HepG2 (cell line): ENCODE results near the gene RANBP3. TPM values are rescaled to one million over a fixed set of nuclear protein-coding genes. Genes with fewer than 3 reads are reported as not detected.

Experiments used
- ATAC-seq: fragments of 200-7000 bp; cut with Tn5 transposase; 3 replicates; pipeline ENCODE4 v1.9.1; 2020; ENCODE audit warnings: mild to moderate bottlenecking, moderate library complexity
- BruUV-seq: library from RNA; stranded (reverse); fragments of 400-500 nt; replicated peaks from 2 replicates; lab custom pipeline; 2021; lab: Mats Ljungman, UMichigan
- CTCF ChIA-PET: fragments of 300-600 bp; formaldehyde crosslinking; extraction: SDS; loops from one replicate; lab custom pipeline; 2021; ENCODE audit warnings: low total read pairs, inconsistent platforms, low intra/inter-chr PET ratio; lab: Yijun Ruan, JAX
- POLR2A ChIA-PET: fragments of 350-600 bp; sonication (Branson Sonifier 250); formaldehyde crosslinking; loops from one replicate; lab custom pipeline; 2020; ENCODE audit warnings: antibody characterized with exemption, inconsistent platforms; lab: Yijun Ruan, JAX
- DNase-seq: peaks from one replicate; pipeline ENCODE4 v3.0.0-alpha.2; 2015; ENCODE audit warnings: low spot score
- FAIRE-seq: peaks from 3 replicates; lab custom pipeline; 2011; peaks lifted over from hg19 to GRCh38; lab: Jason Lieb, UNC
- H2AFZ ChIP-seq: one replicate; pipeline ENCODE4 v1.6.1; 2011; ENCODE audit warnings: low read length, inconsistent platforms
- H3K27ac ChIP-seq: fragments of 300-600 bp; 3 replicates; pipeline ENCODE4 v1.8.0; 2011; ENCODE audit warnings: mixed run types, mild to moderate bottlenecking, mixed read lengths, low read length, inconsistent platforms; ENCODE audit not compliant: insufficient read depth; ENCODE audit errors: extremely low read length
- H3K27me3 ChIP-seq, 2 experiments: fragments of 200-600 bp in 1 of 2; 2 replicates in 1 of 2; 3 replicates in 1 of 2; pipeline versions ENCODE4 v1.6.0 to v1.8.0; 2011; ENCODE audit warnings: low read length in 2 of 2, mild to moderate bottlenecking in 2 of 2, moderate library complexity in 2 of 2, inconsistent platforms in 1 of 2; ENCODE audit not compliant: insufficient read depth in 2 of 2, control insufficient read depth in 1 of 2
- H3K36me3 ChIP-seq, 2 experiments: fragments of 200-600 bp in 1 of 2; replicated peaks in 1 of 2; 2 replicates in 1 of 2; 3 replicates in 1 of 2; pipeline versions ENCODE4 v1.5.1 to v1.8.0; 2011; ENCODE audit warnings: low read length in 2 of 2, inconsistent platforms in 1 of 2; ENCODE audit not compliant: insufficient read depth in 2 of 2, control insufficient read depth in 1 of 2
- H3K4me1 ChIP-seq: 2 replicates; pipeline ENCODE4 v1.5.1; 2012; ENCODE audit warnings: low read length, inconsistent platforms; ENCODE audit not compliant: insufficient read depth
- H3K4me2 ChIP-seq: 2 replicates; pipeline ENCODE4 v1.6.0; 2011; ENCODE audit warnings: low read depth, low read length, inconsistent platforms
- H3K4me3 ChIP-seq, 3 experiments: fragments of 200-600 bp in 1 of 3; sonication (generic), shearing (Covaris generic) in 1 of 3; replicated peaks in 1 of 3; 2 replicates each; pipeline ENCODE4 v1.5.1; 2011 to 2016; ENCODE audit warnings: low read length in 3 of 3, inconsistent platforms in 2 of 3, low read depth in 2 of 3, mild to moderate bottlenecking in 2 of 3, control low read depth in 1 of 3, mixed read lengths in 1 of 3; ENCODE audit not compliant: insufficient read depth in 1 of 3
- H3K79me2 ChIP-seq: one replicate; pipeline ENCODE4 v1.6.1; 2011; ENCODE audit warnings: low read length, inconsistent platforms; ENCODE audit not compliant: insufficient read depth
- H3K9ac ChIP-seq: 2 replicates; pipeline ENCODE4 v1.6.0; 2011; ENCODE audit warnings: mild to moderate bottlenecking, low read depth, low read length, inconsistent platforms; ENCODE audit not compliant: insufficient read depth
- H3K9me3 ChIP-seq: 2 replicates; pipeline ENCODE4 v1.5.1; 2012; ENCODE audit warnings: mild to moderate bottlenecking, low read length
- H4K20me1 ChIP-seq: 2 replicates; pipeline ENCODE4 v1.6.0; 2011; ENCODE audit warnings: inconsistent platforms, mild to moderate bottlenecking, low read length, moderate library complexity; ENCODE audit not compliant: insufficient read depth
- GTF2F1 ChIP-seq: fragments of 150-350 bp; IDR thresholded peaks from 2 replicates; pipeline ENCODE4 v1.6.1; 2014; ENCODE audit warnings: low read length
- RCOR2 ChIP-seq: IDR thresholded peaks from 2 replicates; pipeline ENCODE4 v1.6.1; 2016; ENCODE audit warnings: missing biosample characterization, missing genetic modification reagents
- REPIN1 ChIP-seq: sonication (generic); formaldehyde crosslinking; IDR thresholded peaks from 2 replicates; pipeline ENCODE4 v1.8.0; 2022; ENCODE audit warnings: missing genetic modification reagents, low read depth, mild to moderate bottlenecking, borderline replicate concordance
- SIX1 ChIP-seq: sonication (generic); formaldehyde crosslinking; IDR thresholded peaks from 2 replicates; pipeline ENCODE4 v1.4.0; 2020; ENCODE audit warnings: missing genetic modification reagents, borderline replicate concordance
- TCF7L2 ChIP-seq: IDR thresholded peaks from 2 replicates; pipeline ENCODE4 v1.6.1; 2011; ENCODE audit warnings: mild to moderate bottlenecking, low read depth, low read length, moderate library complexity
- YEATS2 ChIP-seq: sonication (generic); formaldehyde crosslinking; IDR thresholded peaks from 2 replicates; pipeline ENCODE4 v1.4.0; 2020; ENCODE audit warnings: missing genetic modification reagents, borderline replicate concordance
- ZNF629 ChIP-seq: sonication (generic); formaldehyde crosslinking; conservative IDR thresholded peaks from 2 replicates; pipeline ENCODE4 v1.5.0; 2020; ENCODE audit warnings: missing genetic modification reagents
- WGBS: methylation state at CpG from one replicate; pipeline ENCODE4 v1.1.6; 2017; ENCODE audit warnings: low lambda C conversion rate; 5-methylcytosine and 5-hydroxymethylcytosine counted together
- in situ Hi-C: cut with HindIII; loops from 2 replicates; pipeline ENCODE4 v1.10.0; 2017; ENCODE audit warnings: low pct_unique_long_range_greater_than_20kb; ENCODE audit not compliant: extremely low pct_ligation_motif_present
- intact Hi-C: fragments of 100-400 bp; cut with micrococcal nuclease; formaldehyde crosslinking; loops from one replicate; pipeline ENCODE4 v1.10.0; 2022; ENCODE audit not compliant: unreplicated experiment
- polyA plus RNA-seq, 8 experiments: library from polyadenylated mRNA; depleted of rRNA in 3 of 8; stranded (reverse) in 7 of 8; unstranded in 1 of 8; fragments of >200 nt; fragmentation: Illumina TruSeq in 4 of 8; extraction: Trizol in 4 of 8; gene quantifications; 2 replicates each; pipeline versions ENCODE4 v1.2.1 to v1.2.3, GENCODE V29; 2011 to 2016; ENCODE audit warnings: low read depth in 4 of 8, missing spikeins in 1 of 8, mixed read lengths in 1 of 8; ENCODE audit not compliant: insufficient read depth in 1 of 8
- total RNA-seq, 5 experiments: library from RNA; depleted of rRNA; stranded (reverse); fragments of >200 nt; fragmentation: Illumina TruSeq; extraction: Trizol; gene quantifications; 2 replicates each; pipeline ENCODE4 v1.2.3, GENCODE V29; 2016; ENCODE audit warnings: low read depth in 1 of 5
- TF ChIP-seq, protein P1 (sequence below): sonication (generic); formaldehyde crosslinking; IDR thresholded peaks from 2 replicates; pipeline ENCODE4 v1.4.0; 2020; ENCODE audit warnings: missing genetic modification reagents
- TF ChIP-seq, protein P2 (sequence below): sonication (generic); formaldehyde crosslinking; IDR thresholded peaks from 2 replicates; pipeline ENCODE4 v1.5.0; 2020; ENCODE audit warnings: mild to moderate bottlenecking, missing genetic modification reagents

Gene RANBP3
- total and polyA plus RNA-seq, 2 of the 13 experiments (the other 11 are each of a cell fraction or from before 2014, with no cell fraction given): 39.5 to 149 TPM

DNA sequence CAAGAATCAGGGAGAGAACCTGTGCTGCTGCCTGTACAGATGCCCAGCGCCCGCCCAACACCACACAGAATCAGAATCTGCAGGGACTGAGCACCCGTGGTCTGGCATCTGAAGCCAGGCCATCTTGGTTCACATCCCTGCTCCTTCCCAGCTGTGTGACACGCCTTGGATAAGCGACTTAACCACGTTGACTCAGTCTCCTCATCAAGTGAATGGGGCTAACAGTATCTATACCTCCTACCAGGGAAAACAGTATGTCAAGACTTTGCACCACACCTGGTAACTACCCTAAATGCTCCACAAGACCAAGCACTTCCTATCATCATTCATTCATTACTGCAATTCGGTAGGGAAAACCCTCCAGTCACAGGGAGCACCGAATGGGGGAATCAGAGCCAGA lies 1.2 kb downstream of the RANBP3 start:
- H3K9me3 ChIP-seq: no peaks in the 10 kb centered on the region
- intact Hi-C loops: no loop called here
- H3K27me3 ChIP-seq: no peaks in the 10 kb centered on the region; a peak in 1 of 5 replicates
- no peak for DNase-seq
- peak overlapping the region; percentile 82 for H3K27ac ChIP-seq
- peaks cover 7 to 29% of the 10 kb centered on the region in 2 experiments for H3K36me3 ChIP-seq
- peak overlapping the region; percentile 87 to 98 (median 92) for H3K4me3 ChIP-seq
- BruUV-seq: TSS peak; percentile 34
- no peak for FAIRE-seq
- POLR2A ChIA-PET: interaction anchor here (1.6 to 4.1 kb wide), 3 partner anchors 9 to 73 kb away, joined by 4 to 30 read pairs (median 17); partner anchors contain the start of genes NDUFA11 and VMAC
- TF ChIP-seq RCOR2: 0 out of 2 replicates have a peak, but pooled peaks have one; percentile 61
- no peak for TF ChIP-seq GTF2F1
- TF ChIP-seq ZNF629 (CRISPR knock-in tag): peak; percentile 95
- TF ChIP-seq, protein P1, sequence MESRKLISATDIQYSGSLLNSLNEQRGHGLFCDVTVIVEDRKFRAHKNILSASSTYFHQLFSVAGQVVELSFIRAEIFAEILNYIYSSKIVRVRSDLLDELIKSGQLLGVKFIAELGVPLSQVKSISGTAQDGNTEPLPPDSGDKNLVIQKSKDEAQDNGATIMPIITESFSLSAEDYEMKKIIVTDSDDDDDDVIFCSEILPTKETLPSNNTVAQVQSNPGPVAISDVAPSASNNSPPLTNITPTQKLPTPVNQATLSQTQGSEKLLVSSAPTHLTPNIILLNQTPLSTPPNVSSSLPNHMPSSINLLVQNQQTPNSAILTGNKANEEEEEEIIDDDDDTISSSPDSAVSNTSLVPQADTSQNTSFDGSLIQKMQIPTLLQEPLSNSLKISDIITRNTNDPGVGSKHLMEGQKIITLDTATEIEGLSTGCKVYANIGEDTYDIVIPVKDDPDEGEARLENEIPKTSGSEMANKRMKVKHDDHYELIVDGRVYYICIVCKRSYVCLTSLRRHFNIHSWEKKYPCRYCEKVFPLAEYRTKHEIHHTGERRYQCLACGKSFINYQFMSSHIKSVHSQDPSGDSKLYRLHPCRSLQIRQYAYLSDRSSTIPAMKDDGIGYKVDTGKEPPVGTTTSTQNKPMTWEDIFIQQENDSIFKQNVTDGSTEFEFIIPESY (CRISPR knock-in tag): 0 out of 2 replicates have a peak, but pooled peaks have one; percentile 19
- no peak for TF ChIP-seq TCF7L2
- no peak for TF ChIP-seq SIX1 (CRISPR knock-in tag)
- TF ChIP-seq, protein P2, sequence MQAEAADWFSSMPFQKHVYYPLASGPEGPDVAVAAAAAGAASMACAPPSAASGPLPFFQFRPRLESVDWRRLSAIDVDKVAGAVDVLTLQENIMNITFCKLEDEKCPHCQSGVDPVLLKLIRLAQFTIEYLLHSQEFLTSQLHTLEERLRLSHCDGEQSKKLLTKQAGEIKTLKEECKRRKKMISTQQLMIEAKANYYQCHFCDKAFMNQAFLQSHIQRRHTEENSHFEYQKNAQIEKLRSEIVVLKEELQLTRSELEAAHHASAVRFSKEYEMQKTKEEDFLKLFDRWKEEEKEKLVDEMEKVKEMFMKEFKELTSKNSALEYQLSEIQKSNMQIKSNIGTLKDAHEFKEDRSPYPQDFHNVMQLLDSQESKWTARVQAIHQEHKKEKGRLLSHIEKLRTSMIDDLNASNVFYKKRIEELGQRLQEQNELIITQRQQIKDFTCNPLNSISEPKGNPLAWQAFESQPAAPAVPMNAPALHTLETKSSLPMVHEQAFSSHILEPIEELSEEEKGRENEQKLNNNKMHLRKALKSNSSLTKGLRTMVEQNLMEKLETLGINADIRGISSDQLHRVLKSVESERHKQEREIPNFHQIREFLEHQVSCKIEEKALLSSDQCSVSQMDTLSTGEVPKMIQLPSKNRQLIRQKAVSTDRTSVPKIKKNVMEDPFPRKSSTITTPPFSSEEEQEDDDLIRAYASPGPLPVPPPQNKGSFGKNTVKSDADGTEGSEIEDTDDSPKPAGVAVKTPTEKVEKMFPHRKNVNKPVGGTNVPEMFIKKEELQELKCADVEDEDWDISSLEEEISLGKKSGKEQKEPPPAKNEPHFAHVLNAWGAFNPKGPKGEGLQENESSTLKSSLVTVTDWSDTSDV (CRISPR knock-in tag): no peak
- TF ChIP-seq YEATS2: peak; percentile 37; the same call in 1 of the 2 replicates
- no peak for TF ChIP-seq REPIN1 (CRISPR knock-in tag)
- peak overlapping the region; percentile 99 for H3K4me2 ChIP-seq
- H4K20me1 ChIP-seq: peaks cover 22% of the 10 kb centered on the region; the same call in 1 of the 2 replicates
- peaks cover 75% of the 10 kb centered on the region for H3K79me2 ChIP-seq
- ATAC-seq: no peak
- CTCF ChIA-PET: no interaction called here
- WGBS: 43% methylated on average over 5 of the region's 8 CpGs
- H3K9ac ChIP-seq: peak overlapping the region; percentile 95
- H2AFZ ChIP-seq: no peak overlapping the region
- H3K4me1 ChIP-seq: peaks cover 84% of the 10 kb centered on the region
- in situ Hi-C loops: loop anchor here (5.0 kb wide), 1 partner anchor 174 kb away; no protein-coding TSS in a partner anchor
